GM12864 (cell line): ENCODE data around the gene WDR46.
A peak's percentile ranks its signal among the peaks of the same experiment; 100 is the strongest.

Source experiments
- DNase-seq: peaks from one replicate; pipeline ENCODE4 v3.0.0-alpha.2; 2011; ENCODE audit warnings: low read depth
- H3K4me3 ChIP-seq: 2 replicates; pipeline ENCODE4 v1.5.1; 2011; ENCODE audit warnings: mild to moderate bottlenecking, low read depth, low read length, control low read depth
- TF ChIP-seq, protein P1 (sequence below): IDR thresholded peaks from 2 replicates; pipeline ENCODE4 v1.5.1; 2011; ENCODE audit warnings: low read depth, mild to moderate bottlenecking, moderate library complexity, low read length, control low read depth, inconsistent platforms; ENCODE audit errors: missing control alignments

The WDR46 gene

DNA sequence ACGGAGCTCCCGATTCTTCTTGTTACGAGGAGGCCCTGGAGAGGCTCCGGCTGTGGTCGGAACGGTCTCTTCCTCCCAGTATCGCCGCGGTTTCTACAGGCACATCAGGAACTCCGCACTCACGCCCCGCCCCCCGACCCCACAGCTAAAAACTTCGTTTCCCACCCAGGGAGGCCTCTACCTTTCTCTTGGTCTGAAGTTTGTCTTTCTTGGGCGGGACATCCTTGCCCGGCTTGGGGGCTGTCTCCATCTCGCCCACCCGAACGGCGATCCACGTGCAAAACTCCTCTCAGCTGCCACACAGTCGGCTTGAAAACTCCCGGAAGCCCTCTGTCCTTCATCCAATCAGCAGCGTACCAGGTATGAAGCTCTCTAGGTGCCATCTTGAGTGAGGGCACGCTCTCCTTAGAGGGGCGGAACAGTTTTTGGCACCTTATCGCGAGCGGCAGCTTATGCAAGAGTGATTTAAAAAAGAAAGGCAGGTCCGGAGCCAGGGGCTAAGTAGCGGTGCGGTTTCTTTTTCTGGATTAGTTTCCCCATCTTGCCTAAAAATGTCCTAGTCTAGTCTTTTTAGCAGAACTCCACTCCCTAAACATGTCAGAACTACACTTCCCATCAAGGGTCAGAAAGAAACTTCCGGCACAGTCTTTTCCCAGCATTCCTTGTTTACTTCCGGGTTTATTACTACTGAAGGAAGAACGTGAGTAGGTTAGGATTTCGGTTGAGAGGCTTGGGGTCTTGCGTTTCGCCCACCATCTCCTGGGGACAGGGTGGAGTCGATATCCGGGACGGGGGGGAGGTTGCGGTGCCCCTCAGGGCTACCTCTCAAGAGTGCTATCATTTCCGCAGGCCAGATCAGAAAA lies at the start of gene WDR46, which contains the start of gene PFDN6:
TSS of gene WDR46 (minus strand) at position 319 of the 863 bp plus-strand sequence. CDS start at position 250, 69 bp downstream.
TSS of gene PFDN6 (plus strand) at position 681 of the 863 bp plus-strand sequence. CDS start 256 bp downstream, outside the sequence.
- TF ChIP-seq, protein P1, sequence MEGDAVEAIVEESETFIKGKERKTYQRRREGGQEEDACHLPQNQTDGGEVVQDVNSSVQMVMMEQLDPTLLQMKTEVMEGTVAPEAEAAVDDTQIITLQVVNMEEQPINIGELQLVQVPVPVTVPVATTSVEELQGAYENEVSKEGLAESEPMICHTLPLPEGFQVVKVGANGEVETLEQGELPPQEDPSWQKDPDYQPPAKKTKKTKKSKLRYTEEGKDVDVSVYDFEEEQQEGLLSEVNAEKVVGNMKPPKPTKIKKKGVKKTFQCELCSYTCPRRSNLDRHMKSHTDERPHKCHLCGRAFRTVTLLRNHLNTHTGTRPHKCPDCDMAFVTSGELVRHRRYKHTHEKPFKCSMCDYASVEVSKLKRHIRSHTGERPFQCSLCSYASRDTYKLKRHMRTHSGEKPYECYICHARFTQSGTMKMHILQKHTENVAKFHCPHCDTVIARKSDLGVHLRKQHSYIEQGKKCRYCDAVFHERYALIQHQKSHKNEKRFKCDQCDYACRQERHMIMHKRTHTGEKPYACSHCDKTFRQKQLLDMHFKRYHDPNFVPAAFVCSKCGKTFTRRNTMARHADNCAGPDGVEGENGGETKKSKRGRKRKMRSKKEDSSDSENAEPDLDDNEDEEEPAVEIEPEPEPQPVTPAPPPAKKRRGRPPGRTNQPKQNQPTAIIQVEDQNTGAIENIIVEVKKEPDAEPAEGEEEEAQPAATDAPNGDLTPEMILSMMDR, result no peak
- H3K4me3 ChIP-seq, result peak within 1 kb of the TSS; percentile 76
- peak; percentile 82 for DNase-seq

DNA sequence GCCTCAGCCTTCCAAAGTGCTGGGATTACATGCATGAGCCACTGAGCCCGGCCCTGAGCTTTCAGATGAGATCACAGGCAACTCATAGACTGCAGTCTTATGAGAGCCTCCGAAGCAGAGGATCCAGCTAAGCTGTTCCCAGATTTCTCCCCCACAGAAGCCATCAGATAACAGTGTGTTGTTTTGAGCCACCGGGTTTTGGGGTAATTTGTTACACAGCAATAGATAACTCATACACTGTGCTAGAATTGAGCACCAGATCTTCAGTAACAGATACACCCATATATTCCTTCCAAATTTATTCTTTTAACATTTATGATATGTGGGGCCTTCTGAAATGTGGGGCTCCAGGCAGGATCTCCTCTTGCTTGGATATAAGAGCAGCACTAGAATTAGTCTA lies 47.5 kb upstream of the WDR46 start:
- no peak for DNase-seq
- H3K4me3 ChIP-seq, result no peak overlapping the region
- TF ChIP-seq, protein P1, result no peak

- no peak overlapping the region for H3K4me3 ChIP-seq
- DNase-seq, result no peak
- TF ChIP-seq, protein P1, result no peak
Observed at GRCh38 chr6:33335916-33336315, 46.9 kb upstream of the WDR46 start.

- no peak overlapping the region for H3K4me3 ChIP-seq
- no peak for DNase-seq
- TF ChIP-seq, protein P1, result no peak
Observed at GRCh38 chr6:33333666-33334065, 44.6 kb upstream of the WDR46 start.

GRCh38 chr6:33330736-33331135 lies 41.7 kb upstream of the WDR46 start:
- DNase-seq, result no peak
- TF ChIP-seq, protein P1, result no peak
- no peak overlapping the region for H3K4me3 ChIP-seq

DNA sequence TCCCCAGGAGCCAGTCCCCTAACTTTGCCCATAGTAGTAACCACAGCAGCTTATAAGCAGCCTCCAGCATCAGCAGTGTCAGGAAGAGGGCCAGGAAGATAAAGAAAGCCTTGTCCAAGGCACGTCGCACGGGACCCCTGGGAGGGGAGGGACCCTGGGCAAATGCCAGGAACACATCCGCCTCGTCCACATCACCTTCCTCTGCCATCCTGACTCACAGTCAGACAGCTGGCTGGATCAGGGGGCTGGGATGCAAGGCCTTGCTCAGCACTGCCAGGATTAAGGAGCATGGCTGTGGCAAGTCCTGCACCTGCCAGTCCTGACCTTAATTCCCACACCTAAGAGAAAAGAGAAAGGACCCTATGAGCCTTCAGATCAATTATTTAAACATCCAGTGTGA lies 40.0 kb upstream of the WDR46 start:
- no peak overlapping the region for H3K4me3 ChIP-seq
- TF ChIP-seq, protein P1, result no peak
- DNase-seq, result no peak
